Activated gamma-delta T cell treated with Interleukin-2 at 50 U/mL for 16 hours (primary cell): ENCODE data around the gene SYP.
"Not testable (repeated sequence)": the region's sequence is repeated elsewhere in the genome, so short reads cannot be mapped to it uniquely, and the experiment has no call there.

Experiments used
- DNase-seq: peaks from one replicate; pipeline ENCODE4 v3.0.0-alpha.2; 2020

SYP gene

DNA sequence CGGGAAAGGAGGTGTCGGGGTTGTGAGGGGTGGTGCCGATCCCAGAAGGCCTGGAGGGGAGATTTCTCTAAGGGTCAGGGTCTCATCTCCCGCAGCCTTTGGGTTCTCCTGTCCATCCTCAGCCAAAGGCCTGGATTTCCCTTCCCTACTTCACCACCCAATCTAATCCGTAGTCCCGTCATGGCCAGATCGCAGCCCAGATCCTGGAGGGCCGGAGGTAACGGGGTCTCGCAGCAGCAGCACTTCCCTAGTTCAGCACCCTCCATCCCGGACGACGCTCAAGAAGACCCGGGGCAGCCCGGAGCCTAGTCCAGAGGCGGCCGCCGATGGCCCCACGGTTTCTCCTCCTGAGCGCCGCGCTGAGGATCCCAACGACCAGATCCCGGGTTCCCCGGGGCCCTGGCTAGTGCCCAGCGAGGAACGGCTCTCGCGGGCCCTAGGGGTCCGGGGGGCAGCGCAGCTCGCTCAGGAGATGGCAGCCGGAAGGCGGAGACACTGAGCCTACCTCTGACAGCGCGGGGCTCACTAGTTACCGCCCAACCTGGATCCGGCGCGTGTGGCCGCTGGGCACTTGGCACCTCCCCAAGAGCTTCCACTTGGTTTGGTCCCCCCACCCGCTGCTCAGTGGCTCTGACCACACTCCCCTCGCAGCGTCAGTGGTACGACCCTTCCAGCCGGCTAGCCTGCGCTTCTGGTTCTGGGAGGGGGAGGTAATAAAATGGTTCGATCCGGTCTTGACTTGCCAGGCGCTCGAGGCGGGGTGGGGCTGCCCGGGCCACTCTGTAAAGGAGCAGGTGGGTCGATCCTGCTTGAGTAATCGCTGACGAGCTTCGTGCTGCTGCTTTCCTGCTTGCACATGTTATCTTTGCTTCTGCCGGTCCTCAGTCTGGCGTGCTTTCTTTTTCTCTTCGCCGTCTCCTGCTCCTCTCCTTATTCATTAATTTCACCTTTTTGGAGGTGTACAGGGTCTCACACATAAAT is 33.8 kb downstream of the SYP start:
- peak; percentile 69 for DNase-seq

DNA sequence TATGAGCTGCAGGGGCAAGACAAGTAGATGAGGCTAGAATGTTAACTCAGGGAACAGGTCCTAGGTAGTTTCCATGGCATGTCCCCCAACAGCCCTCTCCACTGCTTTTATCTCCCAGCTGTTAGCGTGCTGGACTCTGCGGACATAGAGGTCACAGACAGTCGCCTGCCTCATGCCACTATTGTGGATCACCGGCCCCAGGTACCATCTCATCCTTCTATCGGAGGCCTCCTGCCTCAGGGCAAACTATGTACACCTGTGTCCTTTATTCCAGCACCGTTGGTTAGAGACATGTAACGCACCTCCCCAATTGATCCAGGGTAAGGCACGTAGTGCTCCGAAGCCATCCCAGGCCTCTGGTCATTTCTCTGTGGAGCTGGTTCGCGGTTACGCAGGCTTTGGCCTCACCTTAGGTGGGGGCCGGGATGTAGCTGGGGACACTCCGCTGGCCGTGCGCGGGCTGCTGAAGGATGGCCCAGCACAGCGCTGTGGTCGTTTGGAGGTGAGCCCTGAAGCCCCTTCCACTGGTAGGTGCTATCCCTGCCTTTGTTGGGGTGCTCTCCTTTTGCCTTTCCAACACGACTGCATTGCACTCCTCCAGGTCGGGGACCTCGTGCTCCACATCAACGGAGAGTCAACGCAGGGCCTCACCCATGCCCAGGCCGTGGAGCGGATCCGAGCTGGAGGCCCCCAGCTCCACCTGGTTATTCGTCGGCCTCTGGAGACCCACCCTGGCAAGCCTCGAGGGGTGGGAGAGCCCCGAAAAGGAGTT is 35.2 kb downstream of the SYP start:
- DNase-seq: no peak

- peak; percentile 75 for DNase-seq
Observed at GRCh38 chrX:49163555-49164419, 36.2 kb downstream of the SYP start.

DNA sequence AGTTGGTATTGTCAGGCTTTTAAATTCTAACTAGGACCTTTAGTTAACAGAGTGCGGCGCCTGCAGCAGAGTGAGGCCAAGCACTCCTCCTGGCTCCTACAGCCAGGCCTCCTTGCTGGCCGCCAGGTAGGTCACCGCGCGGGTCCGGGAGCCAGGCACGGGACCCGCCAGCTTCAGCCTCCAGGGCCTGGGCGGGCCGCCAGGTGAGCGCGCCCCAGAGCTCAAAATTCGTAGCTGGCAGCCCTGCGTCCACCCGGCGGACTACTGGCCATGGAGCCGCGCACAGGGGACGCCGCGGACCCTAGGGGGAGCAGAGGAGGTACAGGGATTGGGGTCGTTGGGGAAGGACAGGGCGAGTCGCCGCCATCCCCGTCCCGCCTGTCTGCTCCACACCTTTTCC is 37.4 kb downstream of the SYP start, which contains the start of gene MAGIX:
Gene MAGIX (plus strand): TSS at position 139 of the 400 bp plus-strand sequence. CDS start 132 bp downstream, at position 271.
- no peak for DNase-seq

- DNase-seq: no peak
Observed at GRCh38 chrX:49161632-49162031, 38.4 kb downstream of the SYP start.

DNA sequence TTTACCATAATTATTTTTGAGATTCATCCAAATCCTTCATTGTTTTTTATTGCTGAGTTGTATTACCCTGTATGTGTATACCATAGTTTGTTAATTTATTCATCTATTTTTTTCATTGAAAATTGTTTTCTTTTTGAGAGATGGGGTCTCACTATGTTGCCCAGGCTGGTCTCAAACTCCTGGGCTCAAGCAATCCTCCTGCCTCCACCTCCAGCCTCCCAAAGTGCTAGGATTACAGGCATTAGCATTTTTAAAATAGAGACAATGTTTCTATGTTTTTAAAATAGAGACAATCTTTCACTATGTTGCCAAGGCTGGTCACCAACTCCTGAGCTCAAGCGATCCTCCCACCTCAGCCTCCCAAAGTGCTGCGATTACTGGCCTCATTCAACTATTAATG is 39.1 kb downstream of the SYP start:
- DNase-seq: no peak

GRCh38 chrX:49157194-49157593 is 42.8 kb downstream of the SYP start:
- DNase-seq: no peak

DNA sequence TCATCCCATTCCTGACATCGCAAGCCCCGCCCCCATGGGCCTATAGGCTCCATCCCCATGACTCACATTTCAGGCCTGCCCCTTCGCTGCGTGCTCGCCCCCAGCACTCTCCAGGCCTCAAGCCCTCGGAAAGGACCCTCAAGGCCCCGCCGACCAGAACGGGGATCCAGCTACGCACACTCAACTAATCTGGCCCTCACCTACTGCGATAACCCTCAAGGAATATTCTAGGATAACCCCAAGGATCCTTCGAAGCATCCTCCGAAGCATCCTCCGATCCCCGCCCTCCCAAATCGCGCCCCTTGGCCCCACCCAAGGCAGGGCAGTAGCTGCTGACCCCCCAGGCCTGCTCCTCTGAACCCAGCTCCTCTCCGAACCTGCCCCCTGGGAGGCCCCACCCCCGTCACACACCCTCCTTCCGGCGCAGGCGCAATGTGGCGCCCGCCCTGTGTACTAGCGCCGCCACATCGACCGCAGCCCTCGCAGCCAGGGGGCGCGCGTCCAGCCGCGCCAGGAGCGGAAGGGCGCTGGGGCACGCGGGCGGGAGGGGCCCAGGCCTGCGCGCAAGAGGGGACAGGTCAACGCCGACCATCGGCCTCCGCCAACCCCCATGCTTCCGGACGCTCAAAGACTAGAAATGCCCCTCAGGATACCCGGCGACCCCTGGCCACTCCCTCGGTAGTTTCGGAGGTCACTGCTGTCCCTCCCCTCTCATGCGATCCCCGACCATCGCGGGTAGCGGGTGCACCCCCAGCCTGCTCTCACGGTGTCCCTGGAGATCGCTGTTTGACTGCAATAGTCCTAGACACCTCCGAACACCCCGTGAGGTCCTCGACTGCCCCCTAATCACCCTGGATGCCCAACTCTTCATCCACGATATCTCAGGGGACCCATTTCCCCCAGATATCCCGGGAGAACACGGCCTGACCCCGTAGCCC is 43.8 kb downstream of the SYP start:
- peak; percentile 82 for DNase-seq

- no peak for DNase-seq
Observed at GRCh38 chrX:49155243-49155899, 44.6 kb downstream of the SYP start.

GRCh38 chrX:49153467-49153866 is 46.5 kb downstream of the SYP start:
- DNase-seq: no peak

DNA sequence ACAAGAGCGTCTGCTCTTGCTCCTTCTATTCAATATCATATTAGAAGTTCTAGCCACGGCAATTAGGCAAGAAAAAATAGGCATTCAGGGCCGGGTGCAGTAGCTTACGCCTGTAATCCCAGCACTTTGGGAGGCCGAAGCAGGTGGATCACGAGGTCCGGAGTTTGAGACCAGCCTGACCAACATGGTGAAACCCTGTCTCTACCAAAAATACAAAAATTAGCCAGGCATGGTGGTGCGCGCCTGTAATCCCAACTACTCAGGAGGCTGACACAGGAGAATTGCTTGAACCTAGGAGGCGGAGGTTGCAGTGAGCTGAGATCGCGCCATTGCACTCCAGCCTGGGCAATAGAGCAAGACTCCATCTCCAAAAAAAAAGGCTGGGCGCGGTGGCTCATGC is 50.7 kb downstream of the SYP start:
- not testable (repeated sequence) for DNase-seq

DNA sequence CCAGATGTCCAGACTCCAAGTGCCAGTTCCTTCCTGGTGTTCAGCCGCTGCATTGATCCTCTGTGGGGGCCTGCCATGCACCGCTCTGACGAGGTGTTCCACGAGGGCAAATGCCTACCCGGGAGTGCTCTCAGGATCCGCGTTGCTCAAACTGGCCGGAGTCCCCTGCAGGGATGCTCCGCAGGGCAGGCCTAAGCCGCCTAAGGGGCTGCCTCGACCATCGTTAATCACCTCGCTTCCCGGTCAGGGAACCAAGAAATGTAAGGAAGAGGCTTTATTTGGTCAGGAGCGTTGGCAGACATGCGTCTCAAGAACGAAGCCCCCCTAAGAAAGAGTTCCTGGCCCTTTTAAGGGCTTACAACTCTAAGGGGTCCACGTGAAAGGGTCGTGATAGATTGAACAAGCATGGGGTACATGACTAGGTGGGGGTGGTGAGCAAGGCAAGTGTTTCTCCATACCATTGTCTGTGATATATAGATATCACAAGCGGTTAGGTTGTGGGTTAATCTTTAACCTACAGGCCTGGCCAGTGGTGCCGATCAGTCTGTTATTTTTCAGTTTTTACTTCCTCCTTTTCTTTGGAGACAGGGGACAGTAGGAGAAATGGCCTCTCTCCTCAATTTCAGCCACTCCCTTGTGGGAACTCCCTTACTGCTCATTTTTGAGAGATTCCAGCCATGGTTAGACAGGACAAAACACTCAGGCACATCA is 51.4 kb downstream of the SYP start:
- not testable (repeated sequence) for DNase-seq

DNA sequence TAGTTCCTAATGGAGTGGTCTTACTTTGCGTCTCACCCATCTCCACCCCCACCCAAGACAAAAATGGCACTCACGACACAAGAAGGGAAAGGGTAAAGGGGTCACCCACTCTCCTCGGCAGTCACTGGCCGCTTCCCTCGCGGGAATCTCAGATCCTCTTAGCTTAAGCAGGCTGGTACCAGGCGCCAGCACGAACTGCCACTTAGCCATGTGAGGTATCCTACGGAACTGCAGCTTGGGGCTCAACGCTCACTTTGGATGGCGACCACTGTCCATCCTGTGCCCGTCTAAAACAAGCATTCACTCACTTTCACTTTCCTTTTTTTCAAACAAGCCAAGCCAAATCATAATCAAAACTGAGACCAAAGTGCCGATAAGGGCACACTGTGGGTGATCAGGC is 52.1 kb downstream of the SYP start:
- DNase-seq: no peak

GRCh38 chrX:49147282-49147681 is 52.7 kb downstream of the SYP start:
- no peak for DNase-seq

GRCh38 chrX:49143154-49143553 is 56.8 kb downstream of the SYP start:
- not testable (repeated sequence) for DNase-seq

- not testable (repeated sequence) for DNase-seq
Observed at GRCh38 chrX:49142264-49142663, 57.7 kb downstream of the SYP start.

DNA sequence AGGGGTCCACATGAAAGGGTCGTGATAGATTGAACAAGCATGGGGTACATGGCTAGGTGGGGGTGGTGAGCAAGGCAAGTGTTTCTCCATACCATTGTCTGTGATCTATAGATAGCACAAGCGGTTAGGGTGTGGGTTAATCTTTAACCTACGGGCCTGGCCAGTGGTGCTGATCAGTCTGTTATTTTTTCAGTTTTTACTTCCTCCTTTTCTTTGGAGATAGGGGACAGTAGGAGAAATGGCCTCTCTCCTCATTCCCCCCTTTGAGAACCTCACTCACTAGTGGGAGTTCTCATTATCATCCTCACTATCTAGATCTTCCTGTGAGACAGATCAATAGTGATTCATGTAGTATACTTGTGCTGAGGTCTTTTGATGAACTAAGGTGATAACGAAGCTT is 60.3 kb downstream of the SYP start:
- no peak for DNase-seq
